ENCODE measurements around the gene CAMK2D.

Gene CAMK2D

GRCh38 chr4:113503691-113504090 is 257.8 kb downstream of the CAMK2D start:
- no peak for DNase-seq

- DNase-seq, result no peak
Observed at GRCh38 chr4:113502906-113503305, 258.6 kb downstream of the CAMK2D start.

GRCh38 chr4:113502476-113502875 is 259.1 kb downstream of the CAMK2D start:
- DNase-seq, result no peak

- no peak for DNase-seq
Observed at GRCh38 chr4:113500424-113500823, 261.1 kb downstream of the CAMK2D start.

- no peak for DNase-seq
Observed at GRCh38 chr4:113499696-113500095, 261.8 kb downstream of the CAMK2D start.

- no peak for DNase-seq
Observed at GRCh38 chr4:113499166-113499565, 262.4 kb downstream of the CAMK2D start.

GRCh38 chr4:113497154-113497884 is 264.2 kb downstream of the CAMK2D start:
- no peak for DNase-seq

GRCh38 chr4:113496698-113497097 is 264.8 kb downstream of the CAMK2D start:
- DNase-seq, result no peak

GRCh38 chr4:113495790-113496189 is 265.7 kb downstream of the CAMK2D start:
- no peak for DNase-seq

- DNase-seq, result no peak
Observed at GRCh38 chr4:113483131-113483530, 278.4 kb downstream of the CAMK2D start.

- no peak for DNase-seq
Observed at GRCh38 chr4:113482325-113482724, 279.2 kb downstream of the CAMK2D start.

- no peak for DNase-seq
Observed at GRCh38 chr4:113481820-113482219, 279.7 kb downstream of the CAMK2D start.

GRCh38 chr4:113480109-113480508 is 281.4 kb downstream of the CAMK2D start:
- no peak for DNase-seq

- DNase-seq, result no peak
Observed at GRCh38 chr4:113478032-113478431, 283.5 kb downstream of the CAMK2D start.

- DNase-seq, result peak; percentile 52
Observed at GRCh38 chr4:113476800-113477199, 284.7 kb downstream of the CAMK2D start.

GRCh38 chr4:113474017-113474416 is 287.5 kb downstream of the CAMK2D start:
- DNase-seq, result no peak

GRCh38 chr4:113472864-113473263 is 288.7 kb downstream of the CAMK2D start:
- no peak for DNase-seq

- no peak for DNase-seq
Observed at GRCh38 chr4:113471146-113471860, 290.2 kb downstream of the CAMK2D start.

- no peak for DNase-seq
Observed at GRCh38 chr4:113469926-113470325, 291.6 kb downstream of the CAMK2D start.

GRCh38 chr4:113469023-113469390 is 292.5 kb downstream of the CAMK2D start:
- no peak for DNase-seq

GRCh38 chr4:113468165-113469022 is 293.1 kb downstream of the CAMK2D start:
- peak; percentile 50 for DNase-seq

GRCh38 chr4:113467581-113467980 is 294.0 kb downstream of the CAMK2D start:
- no peak for DNase-seq

GRCh38 chr4:113462286-113462685 is 299.3 kb downstream of the CAMK2D start:
- no peak for DNase-seq

GRCh38 chr4:113461281-113461680 is 300.3 kb downstream of the CAMK2D start:
- DNase-seq, result no peak
